Activated CD8-positive, alpha-beta memory T cell treated with anti-CD3 and anti-CD28 coated beads for 48 hours (primary cell): Measurements from ENCODE around the gene MYL9.

Source experiments
- DNase-seq, 3 experiments: peaks; one replicate each; pipeline ENCODE4 v3.0.0-alpha.2; 2020; ENCODE audit warnings: low read depth in 2 of 3, low spot score in 2 of 3

Gene MYL9

GRCh38 chr20:36525620-36526365, 15.5 kb upstream of the MYL9 start:
- no peak for DNase-seq

GRCh38 chr20:36526521-36527011, 14.8 kb upstream of the MYL9 start:
- DNase-seq, result no peak

- DNase-seq, result no peak
Measured at GRCh38 chr20:36527331-36528125, 13.8 kb upstream of the MYL9 start.

- no peak for DNase-seq
Measured at GRCh38 chr20:36528176-36528874, 13.0 kb upstream of the MYL9 start.

GRCh38 chr20:36528875-36529417, 12.4 kb upstream of the MYL9 start:
- no peak for DNase-seq

- DNase-seq, result no peak
Measured at GRCh38 chr20:36532388-36532787, 8.9 kb upstream of the MYL9 start.

- DNase-seq, result no peak
Measured at GRCh38 chr20:36532822-36533221, 8.5 kb upstream of the MYL9 start.

GRCh38 chr20:36538026-36538722, 3.1 kb upstream of the MYL9 start:
- DNase-seq, result no peak

- DNase-seq, result no peak
Measured at GRCh38 chr20:36540551-36541211, 638 bp upstream of the MYL9 start.

- DNase-seq, result no peak
Measured at GRCh38 chr20:36541768-36542488, 609 bp downstream of the MYL9 start.

- DNase-seq, result no peak
Measured at GRCh38 chr20:36542516-36543183, 1.3 kb downstream of the MYL9 start.

GRCh38 chr20:36543184-36544133, 2.1 kb downstream of the MYL9 start:
- no peak for DNase-seq

GRCh38 chr20:36544134-36545018, 3.1 kb downstream of the MYL9 start:
- DNase-seq, result no peak

- DNase-seq, result no peak
Measured at GRCh38 chr20:36546111-36546736, 4.9 kb downstream of the MYL9 start.

GRCh38 chr20:36547186-36548005, 6.1 kb downstream of the MYL9 start:
- no peak for DNase-seq

GRCh38 chr20:36548006-36548315, 6.6 kb downstream of the MYL9 start:
- DNase-seq, result no peak
